Transverse colon (tissue), 4 donors: ENCODE measurements around the gene KCNJ5. TPM values are rescaled to one million over a fixed set of nuclear protein-coding genes. Genes with fewer than 3 reads are reported as not detected.

Experiments used
- DNase-seq: peaks from one replicate; pipeline ENCODE4 v3.0.0-alpha.2; 2019
- H3K27ac ChIP-seq, 4 donors: fragments of 200-600 bp; sonication (generic); 2 replicates each; pipeline ENCODE4 v1.5.1; 2016 to 2018; ENCODE audit warnings: inconsistent platforms in 4 of 4
- H3K27me3 ChIP-seq: fragments of 200-600 bp; sonication (generic); 2 replicates; pipeline ENCODE4 v1.5.1; 2017; ENCODE audit warnings: inconsistent platforms
- H3K36me3 ChIP-seq, 4 donors: fragments of 200-600 bp; sonication (generic); 2 replicates each; pipeline ENCODE4 v1.5.1; 2017 to 2019; ENCODE audit warnings: inconsistent platforms in 4 of 4
- H3K4me1 ChIP-seq, 4 donors: fragments of 200-600 bp; sonication (generic); 2 replicates each; pipeline ENCODE4 v1.5.1; 2017 to 2020; ENCODE audit warnings: inconsistent platforms in 4 of 4
- H3K4me3 ChIP-seq, 4 donors: fragments of 200-600 bp; sonication (generic); 1 replicate in 1 of 4; 2 replicates in 3 of 4; pipeline versions ENCODE4 v1.5.1 to v1.6.1; 2017 to 2019; ENCODE audit warnings: inconsistent platforms in 4 of 4
- H3K9me3 ChIP-seq, 2 donors: fragments of 200-600 bp; sonication (generic); 2 replicates each; pipeline ENCODE4 v1.5.1; 2017 to 2019; ENCODE audit warnings: inconsistent platforms in 2 of 2
- CTCF ChIP-seq, 5 experiments: fragments of 200-600 bp in 3 of 5; fragments of 450-650 bp in 2 of 5; sonication (generic) in 3 of 5; IDR thresholded peaks; 1 replicate in 2 of 5; 2 replicates in 3 of 5; pipeline ENCODE4 v1.5.1; 2016 to 2017; ENCODE audit warnings: antibody characterized with exemption in 5 of 5, inconsistent platforms in 3 of 5, mild to moderate bottlenecking in 2 of 5, moderate library complexity in 1 of 5
- EP300 ChIP-seq: sonication (generic); formaldehyde crosslinking; IDR thresholded peaks from one replicate; pipeline ENCODE4 v1.6.1; 2017; ENCODE audit warnings: antibody characterized with exemption, low read depth
- POLR2A ChIP-seq: fragments of 450-650 bp; IDR thresholded peaks from one replicate; pipeline ENCODE4 v1.6.1; 2016; ENCODE audit warnings: antibody characterized with exemption, mild to moderate bottlenecking, moderate library complexity
- POLR2AphosphoS5 ChIP-seq, 3 donors: sonication (generic); formaldehyde crosslinking; IDR thresholded peaks; one replicate each; pipeline ENCODE4 v1.6.1; 2016; ENCODE audit warnings: antibody characterized with exemption in 3 of 3
- WGBS, 2 donors: methylation state at CpG; one replicate each; pipeline ENCODE4 v1.1.5; 2018; ENCODE audit warnings: low coverage in 1 of 2; 5-methylcytosine and 5-hydroxymethylcytosine counted together
- in situ Hi-C, 4 donors: fragments of 200-750 bp; cut with MboI; loops; one replicate each; pipeline versions ENCODE4 v1.15.0 to v1.15.1; 2017; ENCODE audit warnings: low sequenced_read_pairs in 3 of 4, low pct_ligation_motif_present in 1 of 4, low pct_unique_long_range_greater_than_20kb in 1 of 4
- intact Hi-C: fragments of 100-400 bp; cut with DNase I; formaldehyde crosslinking; loops from one replicate; pipeline ENCODE4 v1.15.1; 2023; ENCODE audit warnings: low total_unique reads
- total RNA-seq, 4 donors: library from RNA; depleted of rRNA; stranded (reverse); fragments of >200 nt; gene quantifications; one replicate each; pipeline ENCODE4 v1.1.0, GENCODE V29; 2016

Gene KCNJ5
- total RNA-seq, 4 donors from 2014 or later, result 0.14 to 17.1 (median 7.4) TPM

- Histone ChIP-seq H3K36me3 (no peaks in the 10 kb centered on the region), H3K4me3 (no peak overlapping the region), H3K9me3 (no peaks in the 10 kb centered on the region), H3K27me3 (no peaks in the 10 kb centered on the region), H3K27ac (no peak overlapping the region), H3K4me1 (peaks cover 0 to 6% (median 0%) of the 10 kb centered on the region in 4 donors)
- intact Hi-C loops (no loop called here), in situ Hi-C loops (no loop called here)
- TF ChIP-seq POLR2A, result no peak
- no peak for TF ChIP-seq POLR2AphosphoS5 (IDR thresholded peaks at IDR 0.05)
- no peak for TF ChIP-seq EP300
- no peak for TF ChIP-seq CTCF (IDR thresholded peaks at IDR 0.05)
- no peak for DNase-seq
- 87 to 97% methylated on average over 5 to 16 of the region's 16 CpGs for WGBS, 2 donors
Observed at GRCh38 chr11:128860571-128861361, 30.4 kb upstream of the KCNJ5 start.

GRCh38 chr11:128862406-128862805 is 28.8 kb upstream of the KCNJ5 start:
- DNase-seq, result no peak
- no peaks in the 10 kb centered on the region for H3K36me3 ChIP-seq
- intact Hi-C loops (no loop called here), in situ Hi-C loops (no loop called here)
- no peak overlapping the region for H3K27ac ChIP-seq
- no peaks in the 10 kb centered on the region for H3K27me3 ChIP-seq
- H3K4me3 ChIP-seq, result no peak overlapping the region
- H3K4me1 ChIP-seq, result peaks cover 0 to 6% (median 0%) of the 10 kb centered on the region in 4 donors
- no peaks in the 10 kb centered on the region for H3K9me3 ChIP-seq
- 85% methylated on average over 7 of the region's 9 CpGs; no CpG with 5 or more reads in 1 of the 2 donors for WGBS, 2 donors
- TF ChIP-seq EP300 (no peak), CTCF (IDR thresholded peaks at IDR 0.05) (no peak), POLR2AphosphoS5 (IDR thresholded peaks at IDR 0.05) (no peak), POLR2A (no peak)

- H3K27ac ChIP-seq, result no peak overlapping the region
- no peaks in the 10 kb centered on the region for H3K36me3 ChIP-seq
- DNase-seq, result no peak
- in situ Hi-C loops, result no loop called here
- no peak overlapping the region for H3K4me3 ChIP-seq
- H3K9me3 ChIP-seq, result no peaks in the 10 kb centered on the region
- TF ChIP-seq CTCF (IDR thresholded peaks at IDR 0.05) (no peak), POLR2AphosphoS5 (IDR thresholded peaks at IDR 0.05) (no peak), POLR2A (no peak), EP300 (no peak)
- peaks cover 0 to 6% (median 0%) of the 10 kb centered on the region in 4 donors for H3K4me1 ChIP-seq
- no peaks in the 10 kb centered on the region for H3K27me3 ChIP-seq
- intact Hi-C loops, result no loop called here
- 69 to 84% methylated on average over 3 to 4 of the region's 4 CpGs for WGBS, 2 donors
Observed at GRCh38 chr11:128862908-128863660, 28.1 kb upstream of the KCNJ5 start.

GRCh38 chr11:128865490-128865889 is 25.7 kb upstream of the KCNJ5 start:
- H3K4me3 ChIP-seq, result no peak overlapping the region
- 71% methylated on average over 1 of the region's 1 CpG; no CpG with 5 or more reads in 1 of the 2 donors for WGBS, 2 donors
- H3K27ac ChIP-seq, result no peak overlapping the region
- no peaks in the 10 kb centered on the region for H3K9me3 ChIP-seq
- intact Hi-C loops (no loop called here), in situ Hi-C loops (no loop called here)
- TF ChIP-seq POLR2AphosphoS5 (IDR thresholded peaks at IDR 0.05) (no peak), POLR2A (no peak), EP300 (no peak), CTCF (IDR thresholded peaks at IDR 0.05) (no peak)
- no peaks in the 10 kb centered on the region for H3K27me3 ChIP-seq
- no peaks in the 10 kb centered on the region for H3K4me1 ChIP-seq
- no peaks in the 10 kb centered on the region for H3K36me3 ChIP-seq
- DNase-seq, result no peak
